ENCODE measurements around the gene PLCL1.

GRCh38 chr2:197850882-197851450, 46.6 kb downstream of the PLCL1 start:
- TF ChIP-seq CTCF (IDR thresholded peaks at IDR 0.05; ENCODE audit: extremely low read depth in 1 of 2, insufficient read depth in 1 of 2, low read depth in 1 of 2, low read length in 2 of 2) (no peak), MYC (IDR thresholded peaks at IDR 0.05; ENCODE audit: low read depth, low read length) (no peak), POLR2AphosphoS5 (IDR thresholded peaks at IDR 0.05; ENCODE audit: insufficient read depth, low read depth, low read length) (no peak), POLR2A (IDR thresholded peaks at IDR 0.05; ENCODE audit: low read depth, low read length) (no peak), EZH2 (IDR thresholded peaks at IDR 0.05; ENCODE audit: borderline replicate concordance, low read depth, low read length, severe bottlenecking) (no peak), MAX (IDR thresholded peaks at IDR 0.05; ENCODE audit: insufficient read depth, insufficient read length) (no peak), JUN (IDR thresholded peaks at IDR 0.05; ENCODE audit: borderline replicate concordance, insufficient read depth, insufficient read length, low read depth) (no peak), GATA2 (IDR thresholded peaks at IDR 0.05; ENCODE audit: insufficient read depth, insufficient read length, low read depth, low read length) (no peak), FOS (IDR thresholded peaks at IDR 0.05; ENCODE audit: borderline replicate concordance, insufficient read depth, low read length) (no peak)
